Bronchial epithelial cell (primary cell): ENCODE measurements around the gene INHBB. TPM values are rescaled to one million over a fixed set of nuclear protein-coding genes. Genes with fewer than 3 reads are reported as not detected.
"Not testable (repeated sequence)": the region's sequence is repeated elsewhere in the genome, so short reads cannot be mapped to it uniquely, and the experiment has no call there.

Experiments
- DNase-seq: peaks from one replicate; pipeline ENCODE4 v3.0.0-alpha.2; 2010; ENCODE audit warnings: low read depth
- FAIRE-seq: peaks from 2 replicates; lab custom pipeline; 2011; peaks lifted over from hg19 to GRCh38; lab: Jason Lieb, UNC
- H3K27me3 ChIP-seq: 2 replicates; pipeline ENCODE4 v1.5.1; 2011; ENCODE audit warnings: low read length; ENCODE audit not compliant: control insufficient read depth, insufficient read depth
- H3K36me3 ChIP-seq: 2 replicates; pipeline ENCODE4 v1.5.1; 2011; ENCODE audit warnings: low read length; ENCODE audit not compliant: control insufficient read depth, insufficient read depth
- H3K4me3 ChIP-seq: 2 replicates; pipeline ENCODE4 v1.5.1; 2011; ENCODE audit warnings: mild to moderate bottlenecking, low read depth, low read length, control low read depth
- CTCF ChIP-seq: IDR thresholded peaks from 2 replicates; pipeline ENCODE4 v1.5.1; 2011; ENCODE audit warnings: mild to moderate bottlenecking, moderate library complexity, low read length, control low read depth, inconsistent platforms; ENCODE audit not compliant: insufficient read depth, severe bottlenecking
- total RNA-seq: library from RNA; depleted of rRNA; stranded (reverse); fragments of >200 nt; gene quantifications from 2 replicates; pipeline ENCODE4 v1.2.1, GENCODE V29; 2014

Gene INHBB
- total RNA-seq, 1 donor from 2014 or later, result 0.53 TPM

GRCh38 chr2:120308038-120308910, 37.7 kb upstream of the INHBB start:
- Histone ChIP-seq H3K27me3 (no peaks in the 10 kb centered on the region), H3K36me3 (peaks cover 1% of the 10 kb centered on the region), H3K4me3 (no peak overlapping the region)
- DNase-seq (no peak), FAIRE-seq (no peak)
- no peak for TF ChIP-seq CTCF

GRCh38 chr2:120310136-120310535, 35.8 kb upstream of the INHBB start:
- no peak for TF ChIP-seq CTCF
- DNase-seq, result no peak
- peaks cover 1% of the 10 kb centered on the region for H3K36me3 ChIP-seq
- H3K27me3 ChIP-seq, result peaks cover 4% of the 10 kb centered on the region
- no peak for FAIRE-seq
- H3K4me3 ChIP-seq, result no peak overlapping the region

GRCh38 chr2:120310841-120311240, 35.1 kb upstream of the INHBB start:
- H3K36me3 ChIP-seq, FAIRE-seq: not testable (repeated sequence)

GRCh38 chr2:120312076-120312475, 33.9 kb upstream of the INHBB start:
- DNase-seq (no peak), FAIRE-seq (no peak)
- H3K4me3 ChIP-seq, result no peak overlapping the region
- no peak for TF ChIP-seq CTCF
- peaks cover 4% of the 10 kb centered on the region for H3K27me3 ChIP-seq
- peaks cover 1% of the 10 kb centered on the region for H3K36me3 ChIP-seq

More at GRCh38 chr2:120310841-120311240, 35.1 kb upstream of the INHBB start:
- H3K27me3 ChIP-seq, H3K4me3 ChIP-seq, DNase-seq: not testable (repeated sequence)

GRCh38 chr2:120312860-120313694, 32.9 kb upstream of the INHBB start:
- peak; percentile 75 for DNase-seq
- peak; percentile 79 for FAIRE-seq
- H3K4me3 ChIP-seq, result peak overlapping the region; percentile 34
- TF ChIP-seq CTCF, result peak; percentile 88
- no peaks in the 10 kb centered on the region for H3K36me3 ChIP-seq
- peaks cover 4% of the 10 kb centered on the region for H3K27me3 ChIP-seq
